HEK293T (cell line): ENCODE data around the gene LTB4R2.

Source experiments
- CTCF ChIA-PET: fragments of 350-600 bp; formaldehyde crosslinking; extraction: SDS; loops from one replicate; lab custom pipeline; 2021; ENCODE audit warnings: antibody characterized with exemption, inconsistent platforms; lab: Yijun Ruan, JAX
- POLR2A ChIA-PET: fragments of 350-600 bp; formaldehyde crosslinking; extraction: SDS; loops from one replicate; lab custom pipeline; 2020; ENCODE audit warnings: antibody characterized with exemption, inconsistent platforms; lab: Yijun Ruan, JAX
- DNase-seq: peaks from one replicate; pipeline ENCODE4 v3.0.0; 2012; ENCODE audit warnings: mixed read lengths; ENCODE audit errors: extremely low spot score
- ARNT ChIP-seq: fragments of 450-650 bp; IDR thresholded peaks from 2 replicates; pipeline ENCODE4 v1.6.1; 2017; ENCODE audit warnings: mild to moderate bottlenecking
- BHLHE40 ChIP-seq: fragments of 450-650 bp; IDR thresholded peaks from 2 replicates; pipeline ENCODE4 v1.6.1; 2016; ENCODE audit warnings: mild to moderate bottlenecking, moderate library complexity, borderline replicate concordance
- CTBP1 ChIP-seq: fragments of 450-650 bp; IDR thresholded peaks from 2 replicates; pipeline ENCODE4 v1.6.1; 2016; ENCODE audit warnings: borderline replicate concordance
- ELF4 ChIP-seq: fragments of 450-650 bp; IDR thresholded peaks from 2 replicates; pipeline ENCODE4 v1.6.1; 2017; ENCODE audit warnings: antibody characterized with exemption
- FOXA1 ChIP-seq: fragments of 450-650 bp; IDR thresholded peaks from 2 replicates; pipeline ENCODE4 v1.6.1; 2016; ENCODE audit warnings: mild to moderate bottlenecking
- FOXK2 ChIP-seq: fragments of 450-650 bp; IDR thresholded peaks from 2 replicates; pipeline ENCODE4 v1.6.1; 2016; ENCODE audit warnings: mild to moderate bottlenecking
- FOXM1 ChIP-seq: fragments of 450-650 bp; IDR thresholded peaks from 2 replicates; pipeline ENCODE4 v1.6.1; 2017; ENCODE audit warnings: mild to moderate bottlenecking, borderline replicate concordance
- HDGF ChIP-seq: fragments of 450-650 bp; IDR thresholded peaks from 2 replicates; pipeline ENCODE4 v1.6.1; 2017; ENCODE audit warnings: antibody characterized with exemption, borderline replicate concordance
- L3MBTL2 ChIP-seq: fragments of 450-650 bp; conservative IDR thresholded peaks from 2 replicates; pipeline ENCODE4 v1.6.1; 2016; ENCODE audit warnings: mild to moderate bottlenecking
- LEF1 ChIP-seq: fragments of 450-650 bp; IDR thresholded peaks from 2 replicates; pipeline ENCODE4 v1.6.1; 2017; ENCODE audit warnings: mild to moderate bottlenecking, borderline replicate concordance
- NFRKB ChIP-seq: fragments of 450-650 bp; IDR thresholded peaks from 2 replicates; pipeline ENCODE4 v1.6.1; 2016; ENCODE audit warnings: mild to moderate bottlenecking, moderate library complexity
- PKNOX1 ChIP-seq: fragments of 450-650 bp; IDR thresholded peaks from 2 replicates; pipeline ENCODE4 v1.6.1; 2016
- SP1 ChIP-seq: fragments of 450-650 bp; IDR thresholded peaks from 2 replicates; pipeline ENCODE4 v1.6.1; 2017
- SUZ12 ChIP-seq: fragments of 450-650 bp; IDR thresholded peaks from 2 replicates; pipeline ENCODE4 v1.6.1; 2016; ENCODE audit warnings: mild to moderate bottlenecking
- TARDBP ChIP-seq: fragments of 450-650 bp; IDR thresholded peaks from 2 replicates; pipeline ENCODE4 v1.6.1; 2016
- ZNF384 ChIP-seq: fragments of 450-650 bp; IDR thresholded peaks from 2 replicates; pipeline ENCODE4 v1.6.1; 2016

Gene LTB4R2

GRCh38 chr14:24300326-24300980, 9.5 kb upstream of the LTB4R2 start:
- no peak for TF ChIP-seq ELF4
- no peak for TF ChIP-seq HDGF
- no peak for TF ChIP-seq NFRKB
- TF ChIP-seq FOXA1: no peak
- TF ChIP-seq SP1: no peak
- no peak for TF ChIP-seq TARDBP
- TF ChIP-seq SUZ12: no peak
- TF ChIP-seq FOXK2: no peak
- TF ChIP-seq CTBP1: no peak
- TF ChIP-seq BHLHE40: no peak
- no peak for TF ChIP-seq LEF1
- no peak for TF ChIP-seq PKNOX1
- no peak for TF ChIP-seq FOXM1
- no peak for TF ChIP-seq L3MBTL2
- no peak for TF ChIP-seq ZNF384
- no peak for TF ChIP-seq ARNT
- DNase-seq: no peak
- ChIA-PET POLR2A (interaction anchor here (1.3 to 8.8 kb wide), 6 partner anchors 8 to 136 kb away, joined by 5 to 139 read pairs (median 14); partner anchors contain the start of genes CIDEB, KHNYN, LTB4R2 and RABGGTA), CTCF (interaction anchor here (0.7 to 5.6 kb wide), 4 partner anchors 7 to 80 kb away, joined by 3 to 69 read pairs (median 7); partner anchors contain the start of genes CIDEB and TINF2)

GRCh38 chr14:24304019-24304387, 5.9 kb upstream of the LTB4R2 start:
- ChIA-PET POLR2A (interaction anchor here (0.8 kb wide), 1 partner anchor 62 kb away, joined by 3 read pairs; the partner anchor contains the start of gene TINF2), CTCF (interaction anchor here (0.9 kb wide), 1 partner anchor 24 kb away, joined by 3 read pairs; no protein-coding TSS in a partner anchor)
- no peak for TF ChIP-seq LEF1
- TF ChIP-seq ELF4: no peak
- no peak for TF ChIP-seq HDGF
- no peak for TF ChIP-seq CTBP1
- no peak for TF ChIP-seq FOXM1
- no peak for TF ChIP-seq NFRKB
- TF ChIP-seq ARNT: no peak
- no peak for TF ChIP-seq BHLHE40
- TF ChIP-seq FOXK2: no peak
- TF ChIP-seq PKNOX1: no peak
- no peak for TF ChIP-seq FOXA1
- TF ChIP-seq SP1: no peak
- no peak for TF ChIP-seq SUZ12
- no peak for TF ChIP-seq L3MBTL2
- TF ChIP-seq TARDBP: no peak
- no peak for TF ChIP-seq ZNF384
- DNase-seq: no peak

- DNase-seq: no peak
- POLR2A ChIA-PET: interaction anchor here (0.6 to 3.5 kb wide), 6 partner anchors 11 to 135 kb away, joined by 3 to 36 read pairs (median 9); partner anchors contain the start of genes CBLN3, KHNYN, MDP1 and RABGGTA
- no peak for TF ChIP-seq L3MBTL2
- no peak for TF ChIP-seq ZNF384
- TF ChIP-seq LEF1: no peak
- TF ChIP-seq FOXA1: no peak
- TF ChIP-seq ARNT: no peak
- no peak for TF ChIP-seq HDGF
- TF ChIP-seq NFRKB: no peak
- no peak for TF ChIP-seq ELF4
- no peak for TF ChIP-seq BHLHE40
- TF ChIP-seq SUZ12: no peak
- TF ChIP-seq CTBP1: no peak
- TF ChIP-seq TARDBP: no peak
- no peak for TF ChIP-seq SP1
- TF ChIP-seq FOXM1: no peak
- TF ChIP-seq FOXK2: no peak
- TF ChIP-seq PKNOX1: no peak
- CTCF ChIA-PET: interaction anchor here (0.6 to 4.2 kb wide), 16 partner anchors 8 to 249 kb away, joined by 3 to 51 read pairs (median 6); partner anchors contain the start of genes DHRS1, KHNYN, NOP9 and TINF2
Measured at GRCh38 chr14:24307156-24307574, 2.8 kb upstream of the LTB4R2 start.

- DNase-seq: peak; percentile 78
- ChIA-PET CTCF (interaction anchor here (0.6 to 4.2 kb wide), 31 partner anchors 9 to 250 kb away, joined by 3 to 51 read pairs (median 5); partner anchors contain the start of genes DHRS1, IPO4, IRF9 and KHNYN), POLR2A (interaction anchor here (0.6 to 3.5 kb wide), 8 partner anchors 8 to 134 kb away, joined by 3 to 36 read pairs (median 9); partner anchors contain the start of genes CBLN3, DHRS1, KHNYN and MDP1)
Measured at GRCh38 chr14:24307575-24308341, 2.2 kb upstream of the LTB4R2 start, which contains the start of gene CIDEB. Gene CIDEB, minus strand, starts transcription at chr14:24307977. Its CDS starts 119 bp downstream, at chr14:24307858.

More at GRCh38 chr14:24307575-24308341, 2.2 kb upstream of the LTB4R2 start, which contains the start of gene CIDEB:
- TF ChIP-seq HDGF (no peak), ELF4 (no peak), NFRKB (no peak), FOXK2 (no peak), TARDBP (no peak), PKNOX1 (no peak), SUZ12 (no peak)
